Karpas-422 (cell line): ENCODE measurements around the gene ARPC1A. TPM values are rescaled to one million over a fixed set of nuclear protein-coding genes. Genes with fewer than 3 reads are reported as not detected.

Source experiments
- DNase-seq: peaks from one replicate; pipeline ENCODE4 v3.0.0-alpha.2; 2015
- H2AFZ ChIP-seq: fragments of 200-600 bp; sonication (generic); 2 replicates; pipeline ENCODE4 v1.6.1; 2014; ENCODE audit warnings: antibody characterized with exemption, low read length, mixed read lengths
- H3K27ac ChIP-seq: fragments of 200-600 bp; sonication (generic); 2 replicates; pipeline ENCODE4 v1.5.1; 2014; ENCODE audit warnings: mild to moderate bottlenecking, low read length, moderate library complexity
- H3K27me3 ChIP-seq: fragments of 200-600 bp; sonication (generic); 2 replicates; pipeline ENCODE4 v1.6.1; 2014; ENCODE audit warnings: low read length, mixed read lengths
- H3K36me3 ChIP-seq: fragments of 200-600 bp; sonication (generic); 2 replicates; pipeline ENCODE4 v1.6.1; 2014; ENCODE audit warnings: low read length, mixed read lengths; ENCODE audit not compliant: insufficient read depth
- H3K4me1 ChIP-seq: fragments of 200-600 bp; sonication (generic); 2 replicates; pipeline ENCODE4 v1.6.1; 2014; ENCODE audit warnings: mild to moderate bottlenecking, low read length, mixed read lengths
- H3K4me2 ChIP-seq: fragments of 200-600 bp; sonication (generic); 2 replicates; pipeline ENCODE4 v1.6.1; 2014; ENCODE audit warnings: low read length, low read depth, mild to moderate bottlenecking; ENCODE audit not compliant: poor library complexity, severe bottlenecking
- H3K4me3 ChIP-seq: fragments of 200-600 bp; sonication (generic); 2 replicates; pipeline ENCODE4 v1.5.1; 2014; ENCODE audit warnings: mild to moderate bottlenecking, antibody characterized with exemption, low read length, mixed read lengths
- H3K79me2 ChIP-seq: fragments of 200-600 bp; sonication (generic); 2 replicates; pipeline ENCODE4 v1.6.1; 2014; ENCODE audit warnings: mild to moderate bottlenecking, low read length, mixed read lengths
- H3K9ac ChIP-seq: fragments of 200-600 bp; sonication (generic); 2 replicates; pipeline ENCODE4 v1.6.0; 2014; ENCODE audit warnings: low read length
- H3K9me2 ChIP-seq: fragments of 200-600 bp; sonication (generic), shearing (Covaris generic); replicated peaks from 2 replicates; pipeline ENCODE4 v1.6.0; 2014; ENCODE audit warnings: mild to moderate bottlenecking, low read length, moderate library complexity; ENCODE audit not compliant: insufficient read depth
- H3K9me3 ChIP-seq: fragments of 300-700, 200-600 bp; sonication (generic); 2 replicates; pipeline ENCODE4 v1.6.1; 2014; ENCODE audit warnings: low read length, mixed read lengths
- H4K20me1 ChIP-seq: fragments of 200-600 bp; sonication (generic); 2 replicates; pipeline ENCODE4 v1.6.1; 2014; ENCODE audit warnings: mild to moderate bottlenecking, antibody characterized with exemption, low read length, low read depth; ENCODE audit not compliant: insufficient read depth
- total RNA-seq: library from RNA; depleted of rRNA; stranded (reverse); fragments of >200 nt; shearing (Covaris generic); gene quantifications from 2 replicates; pipeline ENCODE4 v1.2.3, GENCODE V29; 2014; ENCODE audit warnings: low replicate concordance

Gene ARPC1A
- total RNA-seq, 1 experiment from 2014 or later: 39.4 TPM

DNA sequence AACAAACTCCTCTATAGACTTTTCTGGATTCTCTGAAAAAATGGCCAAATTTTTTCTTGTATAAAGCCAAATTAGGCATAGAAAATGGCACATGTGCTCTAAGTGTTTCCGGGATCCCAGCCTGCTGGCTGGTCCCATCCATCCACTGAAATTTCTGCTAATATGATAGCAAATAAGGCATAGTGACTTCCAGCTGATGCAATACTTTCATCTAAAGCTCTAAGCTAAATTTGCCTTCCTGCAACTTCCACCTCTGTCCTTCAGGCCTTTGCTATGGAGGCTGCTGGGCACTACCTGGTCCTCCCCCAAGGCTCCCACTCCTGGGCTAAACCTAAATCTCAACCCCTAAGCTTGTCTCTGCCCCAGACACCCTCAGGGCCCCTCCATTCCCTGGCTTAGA is 32.5 kb upstream of the ARPC1A start:
- H3K79me2 ChIP-seq: no peaks in the 10 kb centered on the region
- no peaks in the 10 kb centered on the region for H3K9me3 ChIP-seq
- no peak for DNase-seq
- H3K27me3 ChIP-seq: no peaks in the 10 kb centered on the region
- H2AFZ ChIP-seq: no peak overlapping the region
- H4K20me1 ChIP-seq: no peaks in the 10 kb centered on the region
- H3K36me3 ChIP-seq: no peaks in the 10 kb centered on the region
- no peak overlapping the region for H3K4me2 ChIP-seq
- no peaks in the 10 kb centered on the region for H3K9me2 ChIP-seq
- no peak overlapping the region for H3K27ac ChIP-seq
- H3K4me3 ChIP-seq: no peak overlapping the region
- no peak overlapping the region for H3K9ac ChIP-seq
- H3K4me1 ChIP-seq: no peaks in the 10 kb centered on the region

DNA sequence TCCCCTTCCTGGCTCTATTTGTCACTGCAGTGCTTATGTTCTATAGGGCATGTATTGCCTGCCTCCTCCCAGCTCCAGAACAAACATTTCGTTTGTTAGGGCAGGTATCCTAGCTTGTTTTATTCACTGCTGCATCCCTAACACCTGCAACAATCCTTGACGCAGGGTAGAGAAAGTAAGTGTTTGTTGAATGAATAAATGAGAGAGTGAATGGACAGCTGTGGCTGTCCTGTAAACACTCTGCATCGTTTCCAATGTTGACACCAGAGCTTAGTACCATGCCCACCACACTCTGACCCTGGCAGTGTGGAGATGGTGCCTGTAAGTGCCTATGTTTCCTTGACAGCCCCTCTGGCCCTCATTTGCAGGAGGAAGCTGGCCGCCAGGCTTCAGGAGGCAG is 32.0 kb upstream of the ARPC1A start:
- H3K9ac ChIP-seq: no peak overlapping the region
- no peaks in the 10 kb centered on the region for H4K20me1 ChIP-seq
- H3K4me3 ChIP-seq: no peak overlapping the region
- no peak overlapping the region for H3K27ac ChIP-seq
- H2AFZ ChIP-seq: no peak overlapping the region
- DNase-seq: no peak
- no peaks in the 10 kb centered on the region for H3K36me3 ChIP-seq
- H3K4me2 ChIP-seq: no peak overlapping the region
- no peaks in the 10 kb centered on the region for H3K4me1 ChIP-seq
- H3K9me2 ChIP-seq: no peaks in the 10 kb centered on the region
- no peaks in the 10 kb centered on the region for H3K79me2 ChIP-seq
- H3K9me3 ChIP-seq: no peaks in the 10 kb centered on the region
- H3K27me3 ChIP-seq: no peaks in the 10 kb centered on the region

GRCh38 chr7:99296471-99296870 is 29.2 kb upstream of the ARPC1A start:
- H3K9me2 ChIP-seq: no peaks in the 10 kb centered on the region
- H3K9ac ChIP-seq: no peak overlapping the region
- H3K4me1 ChIP-seq: no peaks in the 10 kb centered on the region
- no peaks in the 10 kb centered on the region for H3K27me3 ChIP-seq
- H3K36me3 ChIP-seq: no peaks in the 10 kb centered on the region
- no peak overlapping the region for H3K4me2 ChIP-seq
- no peak overlapping the region for H2AFZ ChIP-seq
- no peaks in the 10 kb centered on the region for H4K20me1 ChIP-seq
- DNase-seq: no peak
- no peak overlapping the region for H3K4me3 ChIP-seq
- no peaks in the 10 kb centered on the region for H3K79me2 ChIP-seq
- H3K9me3 ChIP-seq: no peaks in the 10 kb centered on the region
- no peak overlapping the region for H3K27ac ChIP-seq

- Histone ChIP-seq H3K9me3 (no peaks in the 10 kb centered on the region), H4K20me1 (no peaks in the 10 kb centered on the region), H3K9me2 (no peaks in the 10 kb centered on the region), H2AFZ (no peak overlapping the region), H3K4me2 (no peak overlapping the region), H3K36me3 (no peaks in the 10 kb centered on the region), H3K4me1 (no peaks in the 10 kb centered on the region), H3K27me3 (no peaks in the 10 kb centered on the region), H3K4me3 (no peak overlapping the region), H3K27ac (no peak overlapping the region), H3K79me2 (no peaks in the 10 kb centered on the region), H3K9ac (no peak overlapping the region)
- DNase-seq: no peak
These were observed 24.2 kb upstream of the ARPC1A start for GRCh38 chr7:99301496-99301895.

DNA sequence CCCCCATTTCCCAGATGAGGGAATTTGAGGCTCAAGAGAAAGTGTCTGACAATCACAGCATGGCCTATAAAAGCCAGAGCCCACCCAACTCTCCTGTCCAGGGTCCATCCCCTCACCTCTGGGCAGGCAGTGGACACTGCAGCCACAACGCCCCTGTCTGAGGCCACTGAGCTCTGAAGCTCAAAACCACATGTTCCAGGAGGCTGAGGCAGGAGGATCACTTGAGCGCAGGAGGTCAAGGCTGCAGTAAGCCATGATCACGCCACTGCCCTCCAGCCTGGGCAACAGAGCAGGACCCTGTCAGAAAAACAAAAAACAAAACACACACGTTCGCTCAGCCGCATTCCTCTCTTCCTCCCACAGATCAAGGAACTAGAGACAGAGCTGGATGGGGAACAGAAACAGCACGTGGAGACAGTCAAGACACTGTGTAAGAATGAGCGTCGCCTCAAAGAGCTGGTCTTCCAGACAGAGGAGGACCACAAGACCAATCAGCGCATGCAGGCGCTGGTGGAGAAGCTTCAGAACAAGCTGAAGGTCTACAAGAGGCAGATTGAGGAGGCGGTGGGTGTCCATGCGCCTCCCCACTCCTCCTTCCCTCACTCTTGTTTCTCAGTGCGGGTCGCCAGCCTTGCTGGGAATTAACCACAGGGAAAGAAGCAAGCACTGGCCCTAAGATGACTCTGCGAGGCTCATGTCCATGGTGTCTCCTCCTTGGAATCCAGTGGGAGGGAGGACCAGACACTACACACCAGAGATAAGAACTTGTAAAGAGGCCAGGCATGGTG is 20.0 kb upstream of the ARPC1A start:
- H3K4me1 ChIP-seq: peaks cover 6% of the 10 kb centered on the region
- H3K9ac ChIP-seq: no peak overlapping the region
- H3K27me3 ChIP-seq: no peaks in the 10 kb centered on the region
- no peaks in the 10 kb centered on the region for H3K36me3 ChIP-seq
- H3K4me2 ChIP-seq: no peak overlapping the region
- no peak for DNase-seq
- no peaks in the 10 kb centered on the region for H3K9me2 ChIP-seq
- H3K4me3 ChIP-seq: no peak overlapping the region
- H3K27ac ChIP-seq: no peak overlapping the region
- no peaks in the 10 kb centered on the region for H3K9me3 ChIP-seq
- H3K79me2 ChIP-seq: no peaks in the 10 kb centered on the region
- H2AFZ ChIP-seq: no peak overlapping the region
- H4K20me1 ChIP-seq: no peaks in the 10 kb centered on the region

DNA sequence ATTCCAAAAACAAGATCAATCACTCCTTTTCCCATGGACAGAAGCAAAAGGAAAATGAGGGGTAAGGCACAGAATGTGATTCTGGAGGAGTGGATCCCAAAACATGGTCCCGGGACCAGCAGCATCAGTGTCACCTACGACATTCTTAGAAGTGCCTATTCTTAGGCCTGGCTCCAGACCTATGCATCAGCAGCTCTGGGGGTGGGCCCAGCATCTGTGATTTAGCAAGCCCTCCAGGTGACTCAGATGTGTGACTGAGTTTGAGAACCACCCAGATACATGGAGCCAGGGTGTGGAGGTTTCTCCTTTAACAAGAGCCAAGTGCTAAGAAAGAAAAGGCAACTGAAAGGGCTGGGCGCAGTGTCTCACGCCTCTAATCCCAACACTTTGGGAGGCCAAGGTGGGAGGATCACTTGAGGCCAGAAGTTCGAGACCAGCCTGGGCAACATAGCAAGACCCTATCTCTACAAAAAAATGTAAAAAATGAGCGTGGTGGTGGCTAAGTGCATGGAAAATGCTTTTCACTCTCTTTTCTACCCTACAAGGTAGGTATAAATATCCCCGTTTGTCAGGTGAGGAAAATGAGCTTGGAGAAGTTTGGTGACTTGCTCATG is 17.1 kb upstream of the ARPC1A start:
- H3K4me3 ChIP-seq: no peak overlapping the region
- H3K27ac ChIP-seq: no peak overlapping the region
- H3K4me1 ChIP-seq: peaks cover 15% of the 10 kb centered on the region
- H4K20me1 ChIP-seq: no peaks in the 10 kb centered on the region
- no peaks in the 10 kb centered on the region for H3K9me3 ChIP-seq
- no peaks in the 10 kb centered on the region for H3K79me2 ChIP-seq
- no peak for DNase-seq
- H3K9me2 ChIP-seq: no peaks in the 10 kb centered on the region
- H2AFZ ChIP-seq: no peak overlapping the region
- no peaks in the 10 kb centered on the region for H3K27me3 ChIP-seq
- H3K9ac ChIP-seq: no peak overlapping the region
- no peaks in the 10 kb centered on the region for H3K36me3 ChIP-seq
- H3K4me2 ChIP-seq: no peak overlapping the region

- Histone ChIP-seq H3K4me2 (no peak overlapping the region), H4K20me1 (no peaks in the 10 kb centered on the region), H3K9me2 (no peaks in the 10 kb centered on the region)
These were observed 16.6 kb upstream of the ARPC1A start for GRCh38 chr7:99309111-99309510.

DNA sequence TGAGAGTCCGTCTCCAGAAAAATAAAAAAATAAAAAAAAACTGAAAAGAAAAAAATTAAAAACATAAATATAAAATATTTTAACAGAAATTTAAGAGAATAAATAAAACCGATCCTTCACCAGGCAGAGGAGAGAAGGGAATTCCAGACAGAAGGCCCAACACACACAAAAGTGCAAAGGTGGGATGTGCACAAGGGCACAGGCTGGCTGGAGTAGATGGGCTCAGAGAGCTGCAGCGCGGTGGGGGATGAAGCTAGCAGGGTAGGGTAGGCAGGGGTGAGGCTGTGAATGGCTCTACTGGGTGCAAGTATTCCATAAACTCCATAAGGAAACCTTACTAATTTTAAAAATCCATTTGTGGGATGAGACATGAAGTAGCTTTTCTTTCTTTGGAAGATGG is 15.7 kb upstream of the ARPC1A start:
- H2AFZ ChIP-seq: no peak overlapping the region
- no peaks in the 10 kb centered on the region for H3K36me3 ChIP-seq
- no peak overlapping the region for H3K27ac ChIP-seq
- H3K4me1 ChIP-seq: peaks cover 15% of the 10 kb centered on the region
- no peak for DNase-seq
- H3K4me2 ChIP-seq: no peak overlapping the region
- no peaks in the 10 kb centered on the region for H3K9me3 ChIP-seq
- H4K20me1 ChIP-seq: no peaks in the 10 kb centered on the region
- H3K9me2 ChIP-seq: no peaks in the 10 kb centered on the region
- H3K9ac ChIP-seq: no peak overlapping the region
- no peaks in the 10 kb centered on the region for H3K27me3 ChIP-seq
- no peaks in the 10 kb centered on the region for H3K79me2 ChIP-seq
- no peak overlapping the region for H3K4me3 ChIP-seq

More at GRCh38 chr7:99309111-99309510, 16.6 kb upstream of the ARPC1A start:
- H3K27me3 ChIP-seq: no peaks in the 10 kb centered on the region
- no peaks in the 10 kb centered on the region for H3K36me3 ChIP-seq
- H3K79me2 ChIP-seq: no peaks in the 10 kb centered on the region
- no peak overlapping the region for H3K4me3 ChIP-seq
- no peak overlapping the region for H2AFZ ChIP-seq
- no peak overlapping the region for H3K27ac ChIP-seq
- no peak overlapping the region for H3K9ac ChIP-seq
- peaks cover 15% of the 10 kb centered on the region for H3K4me1 ChIP-seq
- H3K9me3 ChIP-seq: no peaks in the 10 kb centered on the region
- DNase-seq: no peak
